Suprapubic skin (tissue), 4 donors: ENCODE results near the gene CRACDL. TPM values are rescaled to one million over a fixed set of nuclear protein-coding genes. Genes with fewer than 3 reads are reported as not detected.
"Not testable (repeated sequence)": the region's sequence is repeated elsewhere in the genome, so short reads cannot be mapped to it uniquely, and the experiment has no call there.

Experiments used
- DNase-seq, 2 donors: peaks; one replicate each; pipeline ENCODE4 v3.0.0-alpha.2; 2019; ENCODE audit warnings: low spot score in 2 of 2
- H3K27ac ChIP-seq: fragments of 200-600 bp; sonication (generic); one replicate; pipeline ENCODE4 v1.5.1; 2019
- H3K27me3 ChIP-seq: fragments of 200-600 bp; sonication (generic); one replicate; pipeline ENCODE4 v1.5.1; 2019
- H3K36me3 ChIP-seq: fragments of 200-600 bp; sonication (generic); one replicate; pipeline ENCODE4 v1.5.1; 2019
- H3K4me1 ChIP-seq: fragments of 200-600 bp; sonication (generic); one replicate; pipeline ENCODE4 v1.5.1; 2019
- H3K4me3 ChIP-seq: fragments of 200-600 bp; sonication (generic); one replicate; pipeline ENCODE4 v1.5.1; 2019; ENCODE audit warnings: mild to moderate bottlenecking
- H3K9me3 ChIP-seq: fragments of 200-600 bp; sonication (generic); one replicate; pipeline ENCODE4 v1.5.1; 2019
- EP300 ChIP-seq: sonication (generic); formaldehyde crosslinking; IDR thresholded peaks from one replicate; pipeline ENCODE4 v1.6.1; 2017; ENCODE audit warnings: antibody characterized with exemption
- POLR2A ChIP-seq, 2 donors: fragments of 450-650 bp; IDR thresholded peaks; one replicate each; pipeline ENCODE4 v1.6.1; 2017; ENCODE audit warnings: antibody characterized with exemption in 2 of 2, mild to moderate bottlenecking in 2 of 2, moderate library complexity in 2 of 2
- POLR2AphosphoS5 ChIP-seq, 3 donors: sonication (generic); formaldehyde crosslinking; IDR thresholded peaks; one replicate each; pipeline ENCODE4 v1.6.1; 2017; ENCODE audit warnings: antibody characterized with exemption in 3 of 3
- WGBS: methylation state at CpG from one replicate; pipeline ENCODE4 v1.1.5; 2018; 5-methylcytosine and 5-hydroxymethylcytosine counted together
- total RNA-seq, 4 donors: library from RNA; depleted of rRNA; stranded (reverse); fragments of >200 nt; gene quantifications; one replicate each; pipeline ENCODE4 v1.1.0, GENCODE V29; 2016
- TF ChIP-seq, protein P1 (sequence below), 2 donors: fragments of 200-600 bp in 1 of 2; fragments of 450-650 bp in 1 of 2; sonication (generic) in 1 of 2; IDR thresholded peaks; one replicate each; pipeline ENCODE4 v1.5.1; 2016 to 2019; ENCODE audit warnings: antibody characterized with exemption in 2 of 2, mild to moderate bottlenecking in 1 of 2, moderate library complexity in 1 of 2

CRACDL gene
- total RNA-seq, 4 donors from 2014 or later, result 5.2 to 13.0 (median 11.3) TPM

DNA sequence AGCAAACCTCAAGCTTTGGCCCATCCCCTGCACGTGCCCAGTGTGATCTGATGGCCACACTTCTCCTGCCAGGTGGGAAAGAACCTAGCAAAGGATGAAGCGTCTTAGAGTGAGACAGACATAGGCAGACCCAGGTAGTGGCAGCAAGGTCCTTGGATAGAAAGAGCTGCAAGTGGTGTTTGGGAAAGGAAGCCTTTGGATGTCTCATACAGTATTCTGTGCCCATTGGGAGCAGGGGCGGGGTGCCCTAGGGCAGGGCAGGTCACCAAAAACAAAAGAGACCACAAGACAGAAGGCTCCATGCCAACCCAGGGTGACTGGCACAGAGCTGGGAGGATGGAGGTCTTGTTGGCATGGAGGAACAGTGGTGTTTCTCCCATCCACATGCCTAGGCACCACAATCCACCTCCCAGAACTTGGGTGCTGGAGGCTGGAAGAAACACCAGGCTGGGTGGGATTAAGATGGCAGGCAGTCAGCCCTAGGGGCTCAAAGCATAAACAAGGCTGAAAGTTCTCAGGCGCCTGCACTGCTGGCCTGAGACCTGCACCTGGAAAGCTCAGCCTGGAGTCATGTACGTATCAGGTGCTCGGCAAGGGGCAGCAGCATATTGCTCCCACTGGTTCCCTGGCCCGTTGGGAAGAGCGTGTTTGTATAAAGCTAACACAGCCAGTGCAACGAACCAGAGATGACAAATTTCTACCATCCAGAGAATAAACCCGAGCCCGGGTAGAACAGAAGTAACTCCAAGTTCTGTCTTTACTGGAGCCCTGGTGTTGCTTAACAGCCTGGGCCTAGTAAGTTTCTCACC is 52.9 kb downstream of the CRACDL start:
- Histone ChIP-seq H3K27ac (peak overlapping the region; percentile 34), H3K4me1 (peaks cover 25% of the 10 kb centered on the region), H3K27me3 (no peaks in the 10 kb centered on the region), H3K36me3 (no peaks in the 10 kb centered on the region), H3K4me3 (no peak overlapping the region), H3K9me3 (peaks cover 7% of the 10 kb centered on the region)
- 97% methylated on average over 11 of the region's 11 CpGs for WGBS
- TF ChIP-seq EP300 (no peak), POLR2A (IDR thresholded peaks at IDR 0.05) (no peak), POLR2AphosphoS5 (IDR thresholded peaks at IDR 0.05) (no peak)
- TF ChIP-seq, protein P1, sequence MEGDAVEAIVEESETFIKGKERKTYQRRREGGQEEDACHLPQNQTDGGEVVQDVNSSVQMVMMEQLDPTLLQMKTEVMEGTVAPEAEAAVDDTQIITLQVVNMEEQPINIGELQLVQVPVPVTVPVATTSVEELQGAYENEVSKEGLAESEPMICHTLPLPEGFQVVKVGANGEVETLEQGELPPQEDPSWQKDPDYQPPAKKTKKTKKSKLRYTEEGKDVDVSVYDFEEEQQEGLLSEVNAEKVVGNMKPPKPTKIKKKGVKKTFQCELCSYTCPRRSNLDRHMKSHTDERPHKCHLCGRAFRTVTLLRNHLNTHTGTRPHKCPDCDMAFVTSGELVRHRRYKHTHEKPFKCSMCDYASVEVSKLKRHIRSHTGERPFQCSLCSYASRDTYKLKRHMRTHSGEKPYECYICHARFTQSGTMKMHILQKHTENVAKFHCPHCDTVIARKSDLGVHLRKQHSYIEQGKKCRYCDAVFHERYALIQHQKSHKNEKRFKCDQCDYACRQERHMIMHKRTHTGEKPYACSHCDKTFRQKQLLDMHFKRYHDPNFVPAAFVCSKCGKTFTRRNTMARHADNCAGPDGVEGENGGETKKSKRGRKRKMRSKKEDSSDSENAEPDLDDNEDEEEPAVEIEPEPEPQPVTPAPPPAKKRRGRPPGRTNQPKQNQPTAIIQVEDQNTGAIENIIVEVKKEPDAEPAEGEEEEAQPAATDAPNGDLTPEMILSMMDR (IDR thresholded peaks at IDR 0.05), result no peak
- DNase-seq, result peak in 1 of 2 donors; percentile 58

DNA sequence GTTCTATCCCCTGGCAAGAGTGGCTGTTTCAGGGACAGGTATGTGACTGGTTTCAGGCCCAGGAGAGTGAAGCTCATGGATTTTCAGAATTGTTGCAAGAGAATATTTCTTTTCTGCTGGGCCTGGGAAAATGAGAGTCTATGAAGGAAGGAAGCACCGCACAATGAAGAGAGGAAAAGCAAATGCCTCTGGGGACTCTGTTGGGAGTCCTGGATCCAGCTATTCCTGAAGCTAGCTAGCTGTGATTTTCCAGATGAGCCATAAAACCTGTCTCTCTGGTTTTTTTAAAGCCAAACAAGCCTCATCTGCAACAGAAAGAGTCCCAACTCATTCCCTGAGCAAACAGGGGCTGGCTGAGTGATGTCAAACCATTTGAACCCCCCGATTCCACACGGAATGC is 53.7 kb downstream of the CRACDL start:
- H3K4me3 ChIP-seq, result no peak overlapping the region
- H3K9me3 ChIP-seq, result peaks cover 5% of the 10 kb centered on the region
- DNase-seq, result no peak
- WGBS, result 90% methylated on average over 3 of the region's 3 CpGs
- no peaks in the 10 kb centered on the region for H3K27me3 ChIP-seq
- TF ChIP-seq, protein P1 (IDR thresholded peaks at IDR 0.05), result no peak
- no peak for TF ChIP-seq POLR2AphosphoS5 (IDR thresholded peaks at IDR 0.05)
- TF ChIP-seq EP300, result no peak
- TF ChIP-seq POLR2A (IDR thresholded peaks at IDR 0.05), result no peak
- H3K4me1 ChIP-seq, result peaks cover 25% of the 10 kb centered on the region
- H3K36me3 ChIP-seq, result no peaks in the 10 kb centered on the region
- H3K27ac ChIP-seq, result peak overlapping the region; percentile 34

DNA sequence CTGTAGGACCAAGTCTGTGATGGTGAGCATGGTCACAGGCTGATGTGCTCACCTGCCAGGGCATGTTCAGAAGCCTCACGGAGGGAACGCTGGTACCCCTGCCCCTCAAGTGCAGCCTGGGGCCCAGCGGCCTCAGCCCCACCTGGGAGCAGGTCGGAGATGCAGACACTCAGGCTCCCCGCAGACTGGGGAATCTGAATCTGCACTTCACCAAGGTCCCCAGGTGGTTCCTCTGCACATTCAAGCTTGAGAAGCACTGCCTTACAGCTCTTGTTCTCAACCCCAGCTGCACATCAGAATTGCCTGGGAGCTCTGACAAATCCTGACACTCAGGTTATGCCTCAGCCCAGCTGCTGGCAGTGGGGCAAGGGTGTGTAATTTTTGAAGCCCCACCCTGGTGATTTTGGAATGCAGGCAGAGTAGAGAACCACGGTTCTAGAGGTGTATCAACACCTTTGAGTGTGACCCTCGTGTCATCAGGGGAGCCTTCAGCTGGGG is 54.8 kb downstream of the CRACDL start:
- Histone ChIP-seq H3K36me3 (no peaks in the 10 kb centered on the region), H3K27me3 (no peaks in the 10 kb centered on the region), H3K4me3 (no peak overlapping the region), H3K4me1 (peaks cover 25% of the 10 kb centered on the region), H3K9me3 (no peaks in the 10 kb centered on the region), H3K27ac (peak overlapping the region; percentile 30)
- no peak for TF ChIP-seq POLR2AphosphoS5 (IDR thresholded peaks at IDR 0.05)
- TF ChIP-seq EP300, result no peak
- no peak for TF ChIP-seq POLR2A (IDR thresholded peaks at IDR 0.05)
- TF ChIP-seq, protein P1 (IDR thresholded peaks at IDR 0.05), result no peak
- peak in 1 of 2 donors; percentile 67 for DNase-seq
- whole genome bisulfite sequencing, result 38% methylated on average over 3 of the region's 7 CpGs

DNA sequence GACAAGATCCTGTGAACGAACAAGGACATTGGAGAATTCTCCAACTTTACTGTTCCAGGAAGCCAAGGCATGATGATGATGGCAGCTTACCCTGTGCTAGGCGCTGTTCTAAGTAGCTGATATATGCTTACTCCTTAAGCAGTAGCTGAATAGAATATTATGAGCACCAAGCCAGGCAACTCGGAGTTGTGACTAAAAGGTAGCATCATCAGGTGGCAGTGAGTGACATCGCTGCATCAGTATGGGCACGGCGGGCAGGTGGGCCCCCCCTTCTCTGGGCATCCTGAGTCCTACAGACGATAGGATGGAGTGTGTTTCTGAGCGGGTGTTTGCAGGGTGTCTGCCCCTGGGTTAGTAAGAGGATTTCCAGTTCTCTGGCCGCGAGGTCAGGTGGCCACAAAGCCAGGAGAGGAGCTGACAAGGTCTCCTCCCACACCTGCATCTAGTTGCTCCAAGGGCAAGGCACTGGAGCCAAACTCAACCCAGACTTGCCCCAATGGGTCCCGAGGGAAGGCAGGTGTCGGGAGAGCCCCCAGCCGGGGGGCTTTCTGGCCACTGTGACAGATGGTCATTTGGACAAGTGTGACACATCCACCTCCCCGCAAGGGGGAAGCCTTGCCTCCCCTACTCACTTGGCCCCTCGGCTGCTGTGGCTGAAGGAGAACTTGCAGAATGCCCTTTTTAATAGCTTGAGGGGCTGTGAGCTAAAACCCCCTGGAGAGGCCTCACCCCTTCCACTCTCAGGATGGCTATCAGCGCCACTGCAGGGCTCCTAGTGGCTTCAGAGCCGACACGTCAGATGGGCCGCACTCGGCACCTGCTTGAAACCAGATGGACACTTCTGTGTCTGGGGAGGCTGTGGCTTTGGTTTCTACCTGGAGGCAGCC is 55.5 kb downstream of the CRACDL start:
- H3K27ac ChIP-seq, result peak overlapping the region; percentile 30
- peaks cover 25% of the 10 kb centered on the region for H3K4me1 ChIP-seq

DNA sequence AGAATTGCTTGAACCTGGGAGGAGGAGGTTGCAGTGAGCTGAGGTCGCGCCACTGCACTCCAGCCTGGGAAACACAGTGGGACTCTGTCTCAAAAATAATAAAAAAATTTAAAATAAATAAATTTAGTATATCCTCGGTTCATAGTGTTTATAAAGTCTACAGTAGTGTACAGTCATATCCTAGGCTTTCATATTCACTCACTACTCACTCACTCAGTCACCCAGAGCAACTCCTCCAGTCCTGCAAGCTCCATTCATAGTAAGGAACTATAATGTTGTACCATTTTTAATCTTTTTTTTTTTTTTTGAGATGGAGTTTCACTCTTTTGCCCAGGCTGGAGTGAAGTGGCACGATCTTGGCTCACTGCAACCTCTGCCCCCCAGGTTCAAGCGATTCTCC is 58.4 kb downstream of the CRACDL start:
- DNase-seq, result not testable (repeated sequence)

More for the DNA sequence above, 55.5 kb downstream of the CRACDL start:
- WGBS, result 83% methylated on average over 17 of the region's 20 CpGs
- Histone ChIP-seq H3K4me3 (no peak overlapping the region), H3K9me3 (no peaks in the 10 kb centered on the region), H3K27me3 (no peaks in the 10 kb centered on the region), H3K36me3 (no peaks in the 10 kb centered on the region)
- peak in 1 of 2 donors; percentile 72 for DNase-seq
- TF ChIP-seq, protein P1 (IDR thresholded peaks at IDR 0.05), result no peak
- TF ChIP-seq POLR2A (IDR thresholded peaks at IDR 0.05) (no peak), POLR2AphosphoS5 (IDR thresholded peaks at IDR 0.05) (no peak), EP300 (no peak)

More for the DNA sequence above, 58.4 kb downstream of the CRACDL start:
- 92% methylated on average over 5 of the region's 5 CpGs for WGBS
- peaks cover 18% of the 10 kb centered on the region for H3K4me1 ChIP-seq
- not testable (repeated sequence) for H3K9me3 ChIP-seq, H3K36me3 ChIP-seq, H3K27ac ChIP-seq, H3K4me3 ChIP-seq, H3K27me3 ChIP-seq
